ENCODE data around the gene PAX8. TPM values are rescaled to one million over a fixed set of nuclear protein-coding genes. Genes with fewer than 3 reads are reported as not detected.

The PAX8 gene
- total RNA-seq, 1 experiment from 2014 or later = 11.3 TPM

GRCh38 chr2:113172721-113173541 lies 105.8 kb downstream of the PAX8 start:
- no peak for DNase-seq (ENCODE audit: low read depth)

GRCh38 chr2:113171334-113172075 lies 107.2 kb downstream of the PAX8 start:
- DNase-seq (ENCODE audit: low read depth) = no peak

GRCh38 chr2:113169586-113169985 lies 109.1 kb downstream of the PAX8 start:
- no peak for DNase-seq (ENCODE audit: low read depth)

- DNase-seq (ENCODE audit: low read depth) = no peak
Measured at GRCh38 chr2:113169002-113169530, 109.7 kb downstream of the PAX8 start.

- no peak for DNase-seq (ENCODE audit: low read depth)
Measured at GRCh38 chr2:113167962-113168340, 110.8 kb downstream of the PAX8 start.

GRCh38 chr2:113167115-113167932 lies 111.4 kb downstream of the PAX8 start:
- DNase-seq (ENCODE audit: low read depth) = peak; percentile 30

- DNase-seq (ENCODE audit: low read depth) = no peak
Measured at GRCh38 chr2:113166187-113166645, 112.5 kb downstream of the PAX8 start.

Other genes starting within 250 kb of the PAX8 start
- not detected in 2 replicates for gene IL36B, start 226.1 kb downstream of the PAX8 start, total RNA-seq (2014; rRNA removed; shearing (Covaris generic))
- not detected in 2 replicates for gene IL36RN, start 219.7 kb downstream of the PAX8 start, total RNA-seq (2014; rRNA removed; shearing (Covaris generic))
- not detected in 2 replicates for gene IL1F10, start 211.0 kb downstream of the PAX8 start, total RNA-seq (2014; rRNA removed; shearing (Covaris generic))
- gene IL1RN, start 151.3 kb downstream of the PAX8 start, total RNA-seq (2014; rRNA removed; shearing (Covaris generic)) = 0.10 TPM in 1 of 2 replicates, not detected in the other
- 41.6 and 44.5 TPM in 2 replicates for gene PSD4, start 105.0 kb downstream of the PAX8 start, total RNA-seq (2014; rRNA removed; shearing (Covaris generic))
- gene ZNG1B, start 158.8 kb upstream of the PAX8 start, total RNA-seq (2014; rRNA removed; shearing (Covaris generic)) = 31.6 TPM in 2 replicates
- gene FOXD4L1, start 219.7 kb upstream of the PAX8 start, total RNA-seq (2014; rRNA removed; shearing (Covaris generic)) = 0.05 TPM in 1 of 2 replicates, not detected in the other

Measured in HT1080 (cell line).